HFF-Myc (cell line): Measurements from ENCODE around the gene UBFD1.

Experiments used
- DNase-seq: peaks from one replicate; pipeline ENCODE4 v3.0.0-alpha.2; 2011; ENCODE audit warnings: low read depth; ENCODE audit errors: extremely low read depth
- H3K4me3 ChIP-seq: replicated peaks from 2 replicates; pipeline ENCODE4 v1.5.1; 2011; ENCODE audit warnings: low read depth, mild to moderate bottlenecking, control low read depth, low read length
- CTCF ChIP-seq: IDR thresholded peaks from 2 replicates; pipeline ENCODE4 v1.5.1; 2012; ENCODE audit warnings: mild to moderate bottlenecking, low read depth, low read length, control low read depth; ENCODE audit errors: missing control alignments

The UBFD1 gene

GRCh38 chr16:23520500-23520899 lies 37.0 kb upstream of the UBFD1 start:
- no peak for DNase-seq

GRCh38 chr16:23521037-23521743 lies 36.3 kb upstream of the UBFD1 start:
- H3K4me3 ChIP-seq = no peak overlapping the region
- TF ChIP-seq CTCF = no peak

More at GRCh38 chr16:23520500-23520899, 37.0 kb upstream of the UBFD1 start:
- H3K4me3 ChIP-seq = no peak overlapping the region
- TF ChIP-seq CTCF = no peak

GRCh38 chr16:23521965-23522364 lies 35.6 kb upstream of the UBFD1 start:
- no peak for DNase-seq
- TF ChIP-seq CTCF = no peak
- no peak overlapping the region for H3K4me3 ChIP-seq

More at GRCh38 chr16:23521037-23521743, 36.3 kb upstream of the UBFD1 start:
- no peak for DNase-seq

GRCh38 chr16:23523321-23523720 lies 34.2 kb upstream of the UBFD1 start:
- no peak for TF ChIP-seq CTCF
- no peak for DNase-seq
- no peak overlapping the region for H3K4me3 ChIP-seq

GRCh38 chr16:23523876-23524385 lies 33.6 kb upstream of the UBFD1 start:
- TF ChIP-seq CTCF = no peak
- DNase-seq = no peak
- H3K4me3 ChIP-seq = no peak overlapping the region

- no peak overlapping the region for H3K4me3 ChIP-seq
- no peak for TF ChIP-seq CTCF
- DNase-seq = no peak
Measured at GRCh38 chr16:23524886-23525285, 32.6 kb upstream of the UBFD1 start.
